Esophagus muscularis mucosa (tissue), 4 donors: Measurements from ENCODE around the gene FPR1. TPM values are rescaled to one million over a fixed set of nuclear protein-coding genes. Genes with fewer than 3 reads are reported as not detected.

Experiments used
- DNase-seq: peaks from one replicate; pipeline ENCODE4 v3.0.0-alpha.2; 2017; ENCODE audit errors: extremely low spot score
- H3K27ac ChIP-seq, 4 donors: fragments of 200-600 bp; sonication (generic); replicated peaks in 1 of 4; 1 replicate in 3 of 4; 2 replicates in 1 of 4; pipeline ENCODE4 v1.5.1; 2016 to 2019; ENCODE audit warnings: mild to moderate bottlenecking in 1 of 4
- H3K27me3 ChIP-seq, 4 donors: fragments of 200-600 bp; sonication (generic); one replicate each; pipeline versions ENCODE4 v1.5.1 to v1.6.0; 2016 to 2019
- H3K36me3 ChIP-seq, 4 donors: fragments of 200-600 bp; sonication (generic); one replicate each; pipeline ENCODE4 v1.5.1; 2016 to 2019
- H3K4me1 ChIP-seq, 4 donors: fragments of 200-600 bp; sonication (generic); one replicate each; pipeline ENCODE4 v1.5.1; 2016 to 2019
- H3K4me3 ChIP-seq, 4 donors: fragments of 200-600 bp; sonication (generic); 1 replicate in 2 of 4; 2 replicates in 2 of 4; pipeline ENCODE4 v1.5.1; 2016 to 2019; ENCODE audit warnings: mild to moderate bottlenecking in 4 of 4, moderate library complexity in 1 of 4
- H3K9me3 ChIP-seq, 4 donors: fragments of 200-600 bp; sonication (generic); 1 replicate in 3 of 4; 2 replicates in 1 of 4; pipeline ENCODE4 v1.5.1; 2016 to 2019
- EP300 ChIP-seq: sonication (generic); formaldehyde crosslinking; IDR thresholded peaks from one replicate; pipeline ENCODE4 v1.6.1; 2017; ENCODE audit warnings: antibody characterized with exemption
- POLR2A ChIP-seq: fragments of 450-650 bp; IDR thresholded peaks from one replicate; pipeline ENCODE4 v1.6.1; 2017; ENCODE audit warnings: antibody characterized with exemption, moderate library complexity, mild to moderate bottlenecking, low read depth
- POLR2AphosphoS5 ChIP-seq, 2 donors: sonication (generic); formaldehyde crosslinking; IDR thresholded peaks; one replicate each; pipeline ENCODE4 v1.6.1; 2017; ENCODE audit warnings: antibody characterized with exemption in 2 of 2
- WGBS: methylation state at CpG from one replicate; pipeline ENCODE4 v1.1.5; 2018; 5-methylcytosine and 5-hydroxymethylcytosine counted together
- intact Hi-C: fragments of 100-400 bp; cut with DNase I; formaldehyde crosslinking; loops from one replicate; pipeline ENCODE4 v1.15.1; 2023
- total RNA-seq, 4 donors: library from RNA; depleted of rRNA; stranded (reverse); fragments of >200 nt; gene quantifications; one replicate each; pipeline versions ENCODE4 v1.1.0 to v1.2.1, GENCODE V29; 2016
- TF ChIP-seq, protein P1 (sequence below), 3 experiments: fragments of 200-600 bp in 2 of 3; fragments of 450-650 bp in 1 of 3; sonication (generic) in 2 of 3; IDR thresholded peaks; one replicate each; pipeline ENCODE4 v1.5.1; 2017 to 2019; ENCODE audit warnings: antibody characterized with exemption in 3 of 3, mild to moderate bottlenecking in 2 of 3, moderate library complexity in 1 of 3

FPR1 gene
- total RNA-seq, 4 donors from 2014 or later: 3.7 to 38.9 (median 7.7) TPM

DNA sequence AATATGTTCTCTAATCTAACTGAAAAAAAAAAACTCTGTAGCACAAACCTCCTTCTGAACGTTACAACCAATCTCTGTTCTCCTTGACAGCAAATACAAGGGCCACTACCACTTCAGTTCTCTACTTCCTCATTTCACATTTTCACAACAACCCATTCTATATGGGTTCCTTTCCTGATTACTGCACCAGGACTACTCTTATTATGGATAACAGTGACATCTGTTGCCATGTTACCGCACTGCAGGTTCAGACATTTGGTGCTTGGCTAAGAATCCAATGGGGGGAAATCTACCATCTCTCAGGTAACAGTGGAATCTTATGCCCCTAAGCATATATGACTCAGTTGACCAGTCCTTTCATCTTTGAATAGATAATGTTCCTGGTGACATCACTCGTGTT lies 31.7 kb upstream of the FPR1 start:
- H3K9me3 ChIP-seq: no peaks in the 10 kb centered on the region
- no peaks in the 10 kb centered on the region for H3K36me3 ChIP-seq
- 48% methylated on average over 3 of the region's 3 CpGs for WGBS
- peaks cover 0 to 4% (median 0%) of the 10 kb centered on the region in 4 donors for H3K4me1 ChIP-seq
- TF ChIP-seq, protein P1, sequence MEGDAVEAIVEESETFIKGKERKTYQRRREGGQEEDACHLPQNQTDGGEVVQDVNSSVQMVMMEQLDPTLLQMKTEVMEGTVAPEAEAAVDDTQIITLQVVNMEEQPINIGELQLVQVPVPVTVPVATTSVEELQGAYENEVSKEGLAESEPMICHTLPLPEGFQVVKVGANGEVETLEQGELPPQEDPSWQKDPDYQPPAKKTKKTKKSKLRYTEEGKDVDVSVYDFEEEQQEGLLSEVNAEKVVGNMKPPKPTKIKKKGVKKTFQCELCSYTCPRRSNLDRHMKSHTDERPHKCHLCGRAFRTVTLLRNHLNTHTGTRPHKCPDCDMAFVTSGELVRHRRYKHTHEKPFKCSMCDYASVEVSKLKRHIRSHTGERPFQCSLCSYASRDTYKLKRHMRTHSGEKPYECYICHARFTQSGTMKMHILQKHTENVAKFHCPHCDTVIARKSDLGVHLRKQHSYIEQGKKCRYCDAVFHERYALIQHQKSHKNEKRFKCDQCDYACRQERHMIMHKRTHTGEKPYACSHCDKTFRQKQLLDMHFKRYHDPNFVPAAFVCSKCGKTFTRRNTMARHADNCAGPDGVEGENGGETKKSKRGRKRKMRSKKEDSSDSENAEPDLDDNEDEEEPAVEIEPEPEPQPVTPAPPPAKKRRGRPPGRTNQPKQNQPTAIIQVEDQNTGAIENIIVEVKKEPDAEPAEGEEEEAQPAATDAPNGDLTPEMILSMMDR (IDR thresholded peaks at IDR 0.05): peak in 1 of 3 experiments; percentile 17
- TF ChIP-seq POLR2A (no peak), POLR2AphosphoS5 (IDR thresholded peaks at IDR 0.05) (no peak), EP300 (no peak)
- no peak overlapping the region for H3K4me3 ChIP-seq
- H3K27ac ChIP-seq: no peak overlapping the region
- peak; percentile 17 for DNase-seq
- intact Hi-C loops: no loop called here
- H3K27me3 ChIP-seq: peaks cover 0 to 35% (median 4%) of the 10 kb centered on the region in 4 donors

DNA sequence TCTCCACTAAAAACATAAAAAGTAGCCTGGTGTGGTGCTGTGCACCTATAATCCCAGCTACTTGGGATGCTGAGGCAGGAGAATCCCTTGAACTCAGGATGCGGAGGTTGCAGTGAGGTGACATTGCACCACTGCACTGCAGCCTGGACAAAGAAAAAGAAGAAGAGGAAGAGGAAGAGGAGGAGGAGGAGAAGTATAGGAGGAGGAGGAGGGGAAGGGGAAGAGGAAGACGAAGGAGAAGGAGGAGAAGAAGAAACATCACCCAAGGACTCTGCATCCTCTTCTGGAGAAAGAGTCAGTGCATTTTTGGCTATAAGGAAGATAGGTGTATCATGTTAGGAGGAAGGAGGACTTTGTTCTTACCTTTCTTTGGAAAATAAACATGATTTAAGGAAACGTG lies 30.3 kb upstream of the FPR1 start:
- 44% methylated on average over 3 of the region's 3 CpGs for WGBS
- intact Hi-C loops: no loop called here
- Histone ChIP-seq H3K9me3 (no peaks in the 10 kb centered on the region), H3K27me3 (peaks cover 0 to 42% (median 4%) of the 10 kb centered on the region in 4 donors), H3K36me3 (no peaks in the 10 kb centered on the region), H3K4me1 (peaks cover 3 to 10% (median 7%) of the 10 kb centered on the region in 4 donors), H3K27ac (no peak overlapping the region), H3K4me3 (no peak overlapping the region)
- TF ChIP-seq POLR2A (no peak), POLR2AphosphoS5 (IDR thresholded peaks at IDR 0.05) (no peak), EP300 (no peak)
- TF ChIP-seq, protein P1 (IDR thresholded peaks at IDR 0.05): no peak
- peak; percentile 10 for DNase-seq

DNA sequence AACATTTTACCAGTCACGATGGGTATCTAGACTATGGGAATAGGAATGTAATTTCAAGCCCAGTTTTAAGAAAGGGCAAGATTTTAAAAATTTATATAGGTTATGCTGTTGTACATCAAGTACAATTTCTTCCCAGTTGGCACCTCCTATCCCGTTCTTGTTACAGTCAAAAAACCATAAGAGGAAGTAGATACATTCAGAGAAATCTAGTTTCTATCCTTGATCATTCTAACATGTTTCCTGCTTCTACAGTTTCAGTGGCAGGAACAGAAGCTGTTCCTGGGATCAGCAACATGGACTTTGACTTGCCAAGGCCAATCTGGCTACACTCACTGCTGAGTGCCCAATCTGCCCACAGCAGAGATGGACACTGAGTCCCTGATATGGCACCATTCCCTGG lies 28.6 kb upstream of the FPR1 start:
- intact Hi-C loops: no loop called here

DNA sequence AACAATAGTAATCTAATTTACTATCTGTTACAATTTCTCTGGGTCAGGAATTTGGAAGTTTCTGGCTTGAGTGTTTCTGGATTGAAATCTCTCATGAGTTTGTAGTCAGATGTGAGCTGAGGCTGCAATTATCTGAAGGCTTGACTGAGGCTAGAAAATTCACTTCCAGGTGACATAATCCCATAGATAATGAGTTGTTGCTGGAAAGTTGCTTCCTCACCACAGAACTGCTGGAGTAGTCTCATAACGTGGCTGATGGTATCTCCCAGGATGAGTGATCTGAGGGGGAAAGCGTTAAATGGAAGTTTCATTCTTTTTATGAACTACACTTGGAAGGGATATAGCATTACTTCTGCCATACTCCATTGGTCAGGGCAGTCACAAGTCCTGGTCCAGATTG lies 28.0 kb upstream of the FPR1 start:
- Histone ChIP-seq H3K27ac (no peak overlapping the region), H3K4me3 (no peak overlapping the region), H3K4me1 (peaks cover 3 to 7% (median 7%) of the 10 kb centered on the region in 4 donors), H3K9me3 (no peaks in the 10 kb centered on the region), H3K27me3 (peaks cover 0 to 36% (median 7%) of the 10 kb centered on the region in 4 donors), H3K36me3 (no peaks in the 10 kb centered on the region)
- peak; percentile 7 for DNase-seq
- TF ChIP-seq EP300: no peak
- no peak for TF ChIP-seq POLR2AphosphoS5 (IDR thresholded peaks at IDR 0.05)
- TF ChIP-seq POLR2A: no peak
- TF ChIP-seq, protein P1 (IDR thresholded peaks at IDR 0.05): no peak
- intact Hi-C loops: loop anchor here (10.0 kb wide), 1 partner anchor 125 kb away; no protein-coding TSS in a partner anchor
- 49% methylated on average over 2 of the region's 2 CpGs for WGBS

More for the DNA sequence above, 28.6 kb upstream of the FPR1 start:
- H3K4me1 ChIP-seq: peaks cover 3 to 7% (median 7%) of the 10 kb centered on the region in 4 donors
- H3K4me3 ChIP-seq: no peak overlapping the region
- H3K27me3 ChIP-seq: peaks cover 0 to 33% (median 7%) of the 10 kb centered on the region in 4 donors
- TF ChIP-seq POLR2A (no peak), POLR2AphosphoS5 (IDR thresholded peaks at IDR 0.05) (no peak), EP300 (no peak)
- TF ChIP-seq, protein P1 (IDR thresholded peaks at IDR 0.05): no peak
- no peaks in the 10 kb centered on the region for H3K9me3 ChIP-seq
- 45% methylated on average over 2 of the region's 2 CpGs for WGBS
- DNase-seq: peak; percentile 47
- H3K36me3 ChIP-seq: no peaks in the 10 kb centered on the region
- H3K27ac ChIP-seq: no peak overlapping the region

DNA sequence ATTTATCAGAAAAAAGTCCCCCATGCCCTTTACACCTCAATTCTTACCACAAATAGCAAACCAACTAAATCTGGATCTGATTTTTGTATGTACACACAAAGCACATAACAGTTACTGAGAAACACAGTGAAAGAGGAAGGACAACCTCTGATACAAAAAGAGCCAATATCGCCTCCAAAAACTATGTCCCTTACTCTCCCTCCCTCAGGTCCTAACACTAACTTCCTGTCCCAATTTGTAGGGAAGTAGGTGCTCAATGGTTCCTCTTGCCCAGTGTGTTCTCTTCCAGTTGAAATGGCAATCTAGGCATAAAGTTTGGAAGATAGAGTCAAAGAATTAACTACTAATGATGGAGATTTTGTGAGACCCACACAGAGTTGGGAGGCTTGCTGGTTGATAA lies 27.5 kb upstream of the FPR1 start:
- Histone ChIP-seq H3K9me3 (no peaks in the 10 kb centered on the region), H3K36me3 (no peaks in the 10 kb centered on the region), H3K4me1 (peaks cover 3 to 7% (median 7%) of the 10 kb centered on the region in 4 donors), H3K4me3 (no peak overlapping the region), H3K27me3 (peaks cover 0 to 41% (median 7%) of the 10 kb centered on the region in 4 donors), H3K27ac (no peak overlapping the region)
- no peak for TF ChIP-seq POLR2A
- TF ChIP-seq, protein P1 (IDR thresholded peaks at IDR 0.05): no peak
- peak; percentile 64 for DNase-seq
- 60% methylated on average over 1 of the region's 1 CpG for WGBS
- intact Hi-C loops: loop anchor here (10.0 kb wide), 1 partner anchor 124 kb away; no protein-coding TSS in a partner anchor
